Measurements from ENCODE around the gene TC2N.

GRCh38 chr14:91854327-91854934 lies 12.9 kb downstream of the TC2N start:
- TF ChIP-seq CTCF (IDR thresholded peaks at IDR 0.05 in 4 of 5, conservative IDR thresholded peaks at IDR 0.05 in 1 of 5) (no peak), POLR2A (IDR thresholded peaks at IDR 0.05) (no peak)
